SU-DHL-6 (cell line): ENCODE measurements around the gene ERC1.
"Not testable (repeated sequence)": the region's sequence is repeated elsewhere in the genome, so short reads cannot be mapped to it uniquely, and the experiment has no call there.

ENCODE experiments used
- H2AFZ ChIP-seq: fragments of 200-600 bp; sonication (generic); 2 replicates; pipeline ENCODE4 v1.6.1; 2014; ENCODE audit warnings: low read depth, mild to moderate bottlenecking, moderate library complexity, mixed read lengths, antibody characterized with exemption, low read length; ENCODE audit not compliant: severe bottlenecking
- H3F3A ChIP-seq: fragments of 200-600 bp; shearing (Covaris generic); 2 replicates; pipeline ENCODE4 v1.6.0; 2016; ENCODE audit warnings: antibody characterized with exemption, mild to moderate bottlenecking; ENCODE audit not compliant: insufficient read depth
- H3K27ac ChIP-seq: fragments of 200-600 bp; sonication (generic); 2 replicates; pipeline ENCODE4 v1.5.1; 2016; ENCODE audit warnings: low read depth, mild to moderate bottlenecking, low read length, moderate library complexity, mixed read lengths
- H3K27me3 ChIP-seq: fragments of 200-600 bp; sonication (generic), shearing (Covaris generic); 2 replicates; pipeline ENCODE4 v1.6.0; 2014; ENCODE audit warnings: mild to moderate bottlenecking, low read length
- H3K36me3 ChIP-seq: fragments of 200-600 bp; sonication (generic); 2 replicates; pipeline ENCODE4 v1.6.1; 2014; ENCODE audit warnings: mild to moderate bottlenecking, low read length, mixed read lengths
- H3K4me2 ChIP-seq: fragments of 300-600, 200-600 bp; shearing (Covaris generic), sonication (generic); 2 replicates; pipeline ENCODE4 v1.6.0; 2014; ENCODE audit warnings: low read length, low read depth, mild to moderate bottlenecking; ENCODE audit not compliant: poor library complexity, severe bottlenecking
- H3K4me3 ChIP-seq: fragments of 200-600 bp; sonication (generic); 2 replicates; pipeline ENCODE4 v1.5.1; 2014; ENCODE audit warnings: antibody characterized with exemption, low read length, mild to moderate bottlenecking, mixed read lengths; ENCODE audit not compliant: insufficient read depth, poor library complexity, severe bottlenecking
- H3K79me2 ChIP-seq: fragments of 200-600 bp; sonication (generic); 2 replicates; pipeline ENCODE4 v1.6.1; 2014; ENCODE audit warnings: mild to moderate bottlenecking, low read length, moderate library complexity; ENCODE audit not compliant: insufficient read depth
- H3K9ac ChIP-seq: fragments of 200-600 bp; sonication (generic); 2 replicates; pipeline ENCODE4 v1.7.0; 2014; ENCODE audit warnings: mild to moderate bottlenecking, low read length
- H3K9me2 ChIP-seq: fragments of 200-600 bp; sonication (generic); replicated peaks from 2 replicates; pipeline ENCODE4 v1.6.1; 2014; ENCODE audit warnings: low read length; ENCODE audit not compliant: insufficient read depth
- H3K9me3 ChIP-seq: fragments of 200-600 bp; sonication (generic); 2 replicates; pipeline ENCODE4 v1.6.1; 2014; ENCODE audit warnings: low read length, mixed read lengths; ENCODE audit not compliant: insufficient read depth
- H4K20me1 ChIP-seq: fragments of 200-600 bp; sonication (generic); 2 replicates; pipeline ENCODE4 v1.6.1; 2014; ENCODE audit warnings: low read depth, mild to moderate bottlenecking, antibody characterized with exemption, low read length, moderate library complexity, mixed read lengths
- EZH2phosphoT487 ChIP-seq: fragments of 200-600 bp; sonication (generic), shearing (Covaris generic); conservative IDR thresholded peaks from 2 replicates; pipeline ENCODE4 v1.6.1; 2018; ENCODE audit warnings: mild to moderate bottlenecking, antibody characterized with exemption, low read length, moderate library complexity, mixed read lengths
- TF ChIP-seq, protein P1 (sequence below): fragments of 200-600 bp; sonication (generic); IDR thresholded peaks from one replicate; pipeline ENCODE4 v1.5.1; 2017; ENCODE audit warnings: antibody characterized with exemption, mild to moderate bottlenecking, low read length, moderate library complexity; ENCODE audit not compliant: insufficient read depth, poor library complexity, severe bottlenecking

Gene ERC1

DNA sequence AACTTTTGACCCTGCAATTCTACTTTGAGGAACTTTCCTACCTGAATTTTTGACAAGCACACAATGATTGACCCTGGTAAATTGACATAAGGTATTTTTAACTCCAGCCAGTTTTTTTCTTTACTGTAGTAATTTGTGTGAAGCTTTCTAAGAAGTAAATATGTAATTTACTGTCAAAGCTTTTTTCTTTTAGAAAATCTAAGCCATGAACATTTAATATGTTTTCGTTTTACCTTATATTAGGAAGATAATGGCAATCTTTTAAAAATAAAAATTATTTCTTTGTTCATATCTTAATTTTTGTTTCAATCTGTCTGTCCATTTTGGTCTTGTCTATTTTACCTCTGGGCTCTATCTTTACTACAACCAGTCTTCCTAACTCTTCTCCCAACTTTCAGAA is 323.5 kb downstream of the ERC1 start:
- no peaks in the 10 kb centered on the region for H3K27me3 ChIP-seq
- no peaks in the 10 kb centered on the region for H3K9me2 ChIP-seq
- peaks cover 12% of the 10 kb centered on the region; the same call in 1 of the 2 replicates for H3F3A ChIP-seq
- peaks cover 12% of the 10 kb centered on the region for H3K36me3 ChIP-seq
- H2AFZ ChIP-seq = no peak overlapping the region
- H3K27ac ChIP-seq = no peak overlapping the region
- no peak overlapping the region for H3K9ac ChIP-seq
- no peaks in the 10 kb centered on the region for H3K79me2 ChIP-seq
- no peaks in the 10 kb centered on the region for H4K20me1 ChIP-seq
- no peak overlapping the region for H3K4me2 ChIP-seq
- H3K4me3 ChIP-seq = no peak overlapping the region
- TF ChIP-seq EZH2phosphoT487 = no peak
- TF ChIP-seq, protein P1, sequence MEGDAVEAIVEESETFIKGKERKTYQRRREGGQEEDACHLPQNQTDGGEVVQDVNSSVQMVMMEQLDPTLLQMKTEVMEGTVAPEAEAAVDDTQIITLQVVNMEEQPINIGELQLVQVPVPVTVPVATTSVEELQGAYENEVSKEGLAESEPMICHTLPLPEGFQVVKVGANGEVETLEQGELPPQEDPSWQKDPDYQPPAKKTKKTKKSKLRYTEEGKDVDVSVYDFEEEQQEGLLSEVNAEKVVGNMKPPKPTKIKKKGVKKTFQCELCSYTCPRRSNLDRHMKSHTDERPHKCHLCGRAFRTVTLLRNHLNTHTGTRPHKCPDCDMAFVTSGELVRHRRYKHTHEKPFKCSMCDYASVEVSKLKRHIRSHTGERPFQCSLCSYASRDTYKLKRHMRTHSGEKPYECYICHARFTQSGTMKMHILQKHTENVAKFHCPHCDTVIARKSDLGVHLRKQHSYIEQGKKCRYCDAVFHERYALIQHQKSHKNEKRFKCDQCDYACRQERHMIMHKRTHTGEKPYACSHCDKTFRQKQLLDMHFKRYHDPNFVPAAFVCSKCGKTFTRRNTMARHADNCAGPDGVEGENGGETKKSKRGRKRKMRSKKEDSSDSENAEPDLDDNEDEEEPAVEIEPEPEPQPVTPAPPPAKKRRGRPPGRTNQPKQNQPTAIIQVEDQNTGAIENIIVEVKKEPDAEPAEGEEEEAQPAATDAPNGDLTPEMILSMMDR = no peak
- H3K9me3 ChIP-seq = 0 out of 2 replicates have a peak, but pooled peaks cover 6% of the 10 kb centered on the region

DNA sequence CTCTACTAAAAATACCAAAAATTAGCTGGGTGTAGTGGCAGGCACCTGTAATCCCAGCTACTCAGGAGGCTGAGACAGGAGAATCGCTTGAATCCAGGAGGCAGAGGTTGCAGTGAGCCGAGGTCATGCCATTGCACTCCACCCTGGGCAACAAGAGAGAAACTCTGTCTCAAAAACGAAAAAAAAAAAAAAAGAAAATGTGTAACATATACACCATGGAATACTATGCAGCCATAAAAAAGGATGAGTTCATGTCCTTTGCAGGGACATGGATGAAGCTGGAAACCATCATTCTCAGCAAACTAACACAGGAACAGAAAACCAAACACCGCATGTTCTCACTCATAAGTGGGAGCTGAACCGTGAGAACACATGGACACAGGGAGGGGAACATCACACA is 326.0 kb downstream of the ERC1 start:
- not testable (repeated sequence) for H3K9me2 ChIP-seq, H3K79me2 ChIP-seq, H3K27ac ChIP-seq, H3K27me3 ChIP-seq, H3K4me2 ChIP-seq, H2AFZ ChIP-seq, H3K9me3 ChIP-seq, H4K20me1 ChIP-seq, H3K4me3 ChIP-seq, H3K9ac ChIP-seq, H3F3A ChIP-seq
- H3K36me3 ChIP-seq = peaks cover 12% of the 10 kb centered on the region

DNA sequence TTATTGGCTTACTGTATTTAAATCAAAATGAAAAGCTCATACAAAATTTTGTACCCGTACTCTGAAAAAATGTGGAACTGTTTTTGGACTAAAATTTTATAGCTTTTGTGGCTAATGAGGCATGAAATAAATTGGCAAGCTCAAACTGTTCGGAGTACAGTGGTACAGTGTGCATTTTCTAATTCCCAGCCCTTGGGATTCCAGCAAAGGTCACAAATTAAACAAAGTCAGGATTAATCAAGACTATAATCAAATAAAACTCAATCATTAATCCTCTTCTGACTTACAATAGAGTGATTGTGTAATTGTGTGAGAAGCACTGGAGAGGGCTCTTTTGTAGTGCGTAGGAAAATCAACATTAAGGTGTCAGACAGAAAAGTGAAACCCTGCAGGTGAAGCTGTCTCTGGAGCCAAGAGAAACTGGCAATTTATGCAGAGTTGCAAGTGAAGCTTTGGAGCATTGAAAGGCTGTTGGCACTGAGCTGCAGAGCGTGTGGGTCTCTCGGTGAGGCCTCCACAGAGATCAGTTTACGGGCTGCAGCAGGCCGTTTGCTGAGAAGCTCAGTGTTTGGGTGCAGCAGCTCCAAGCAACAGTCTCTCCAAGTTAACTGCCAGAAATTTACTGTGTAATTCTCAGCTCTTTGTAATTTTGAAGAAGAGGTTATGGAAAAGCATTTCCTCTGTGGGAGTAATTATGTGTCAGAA is 327.5 kb downstream of the ERC1 start:
- H3K36me3 ChIP-seq = peaks cover 12% of the 10 kb centered on the region
- no peak overlapping the region for H3K27ac ChIP-seq
- H3K4me2 ChIP-seq = peak overlapping the region; percentile 6
- peaks cover 7% of the 10 kb centered on the region; the same call in 1 of the 2 replicates for H3F3A ChIP-seq
- H2AFZ ChIP-seq = no peak overlapping the region
- no peaks in the 10 kb centered on the region for H4K20me1 ChIP-seq
- no peaks in the 10 kb centered on the region for H3K79me2 ChIP-seq
- TF ChIP-seq, protein P1 = no peak
- no peak for TF ChIP-seq EZH2phosphoT487
- no peaks in the 10 kb centered on the region for H3K9me2 ChIP-seq
- H3K4me3 ChIP-seq = no peak overlapping the region
- H3K9ac ChIP-seq = no peak overlapping the region
- no peaks in the 10 kb centered on the region for H3K27me3 ChIP-seq
- 0 out of 2 replicates have a peak, but pooled peaks cover 6% of the 10 kb centered on the region for H3K9me3 ChIP-seq

DNA sequence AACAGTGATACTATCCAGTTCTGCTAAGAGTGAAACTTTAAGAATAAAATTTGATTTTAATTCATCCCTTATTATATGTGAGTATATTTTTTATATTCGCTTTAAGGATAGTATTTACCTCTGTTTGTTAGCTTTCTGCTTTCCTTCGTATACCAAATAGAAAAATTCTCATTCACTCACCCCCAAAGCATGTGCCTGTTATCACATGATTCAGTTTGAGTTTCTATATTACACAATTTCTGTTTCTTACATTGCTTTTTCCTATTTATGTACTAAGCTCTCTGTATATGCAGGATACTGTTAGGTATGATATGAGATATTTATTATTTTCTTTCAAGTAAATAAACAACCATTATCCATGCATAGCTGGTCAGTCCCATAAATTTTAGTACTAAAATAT is 328.2 kb downstream of the ERC1 start:
- no peaks in the 10 kb centered on the region for H4K20me1 ChIP-seq
- no peaks in the 10 kb centered on the region for H3K27me3 ChIP-seq
- H3K9ac ChIP-seq = no peak overlapping the region
- H3K79me2 ChIP-seq = no peaks in the 10 kb centered on the region
- no peak for TF ChIP-seq EZH2phosphoT487
- TF ChIP-seq, protein P1 = no peak
- no peak overlapping the region for H3K4me3 ChIP-seq
- H3K27ac ChIP-seq = no peak overlapping the region
- no peaks in the 10 kb centered on the region for H3K9me2 ChIP-seq
- H3K36me3 ChIP-seq = peaks cover 9% of the 10 kb centered on the region
- no peak overlapping the region for H2AFZ ChIP-seq
- H3F3A ChIP-seq = peaks cover 7% of the 10 kb centered on the region; the same call in 1 of the 2 replicates
- 0 out of 2 replicates have a peak, but pooled peaks cover 6% of the 10 kb centered on the region for H3K9me3 ChIP-seq
- no peak overlapping the region for H3K4me2 ChIP-seq
